Stimulated activated CD4-positive, alpha-beta T cell treated with anti-CD3 and anti-CD28 coated beads, Interleukin-15, amount 100 ng/mL, for 48 hours (primary cell): ENCODE results near the gene SLCO2A1.

Experiments
- DNase-seq, 2 donors: peaks; one replicate each; pipeline ENCODE4 v3.0.0-alpha.2; 2020; ENCODE audit warnings: low read depth in 2 of 2

SLCO2A1 gene

DNA sequence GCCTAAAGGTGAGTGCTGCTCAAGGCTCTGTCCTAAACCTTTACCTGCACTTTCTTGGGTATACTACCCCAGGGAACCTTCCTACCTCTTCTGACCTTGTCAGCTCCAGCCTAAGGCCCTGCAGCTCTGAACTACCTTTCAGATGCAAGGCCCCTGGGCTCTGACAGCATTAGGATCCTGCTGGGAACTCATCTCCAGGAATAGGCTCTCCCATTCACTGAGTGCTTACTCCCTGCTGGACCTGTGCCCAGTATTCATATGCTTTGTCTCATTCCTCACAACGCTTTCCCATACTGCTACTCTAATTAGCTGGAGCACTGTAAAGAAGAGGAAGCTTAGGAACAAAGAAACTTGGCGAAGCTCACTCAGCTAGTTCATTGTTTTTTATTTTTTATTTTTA, 80.3 kb downstream of the SLCO2A1 start:
- DNase-seq = no peak

DNA sequence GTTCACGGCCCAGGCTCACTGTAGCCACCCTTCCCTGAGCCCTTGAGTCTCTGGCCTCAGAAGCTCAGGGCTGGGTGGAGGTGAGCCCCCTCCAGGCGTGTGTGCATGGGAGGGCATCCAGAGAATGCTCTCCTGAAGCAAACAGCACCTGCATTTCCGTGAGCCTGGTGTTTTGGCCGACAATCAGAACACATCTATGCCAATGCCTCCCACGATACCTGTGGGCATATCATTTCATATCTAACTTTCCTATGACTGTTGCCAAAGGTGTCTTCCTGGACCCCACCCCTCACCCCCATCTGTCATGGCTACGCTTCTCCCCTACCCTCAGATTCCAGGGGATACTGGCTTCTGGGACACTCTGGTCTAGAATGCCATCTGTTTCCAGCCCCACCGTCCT, 80.7 kb downstream of the SLCO2A1 start:
- no peak for DNase-seq

DNA sequence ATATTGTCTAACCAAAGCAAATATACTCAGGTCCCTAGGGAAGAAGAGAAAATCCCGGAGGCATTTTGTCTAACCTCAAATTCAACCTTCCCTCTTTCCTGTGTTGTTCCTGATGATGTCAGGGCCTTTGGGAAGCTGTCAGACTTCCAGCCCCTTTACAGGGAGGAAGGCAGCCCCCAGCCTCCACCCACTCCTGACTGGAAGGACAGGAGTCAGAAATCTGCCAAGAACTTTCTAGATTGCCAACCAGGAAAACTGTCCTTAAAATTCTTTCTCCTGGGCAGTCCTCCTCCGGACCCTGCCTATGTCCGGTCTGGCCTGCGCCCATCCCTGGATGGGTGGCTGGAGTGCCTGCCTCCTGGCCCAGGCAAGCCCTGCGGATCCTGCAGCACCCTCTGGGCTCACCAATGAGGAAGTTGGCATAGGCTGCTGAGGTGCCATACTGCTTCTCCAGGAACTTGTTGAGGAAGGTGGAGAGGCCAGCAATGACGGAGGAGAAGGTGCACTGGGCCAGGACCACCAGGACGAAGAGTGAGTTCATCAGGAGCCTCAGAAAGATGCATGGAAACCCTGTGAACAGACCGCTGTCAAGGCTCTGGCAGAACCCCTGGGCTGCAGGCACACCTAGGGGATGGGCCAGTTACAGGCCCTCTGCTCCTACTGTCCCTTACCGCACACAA, 81.5 kb downstream of the SLCO2A1 start:
- DNase-seq = no peak

DNA sequence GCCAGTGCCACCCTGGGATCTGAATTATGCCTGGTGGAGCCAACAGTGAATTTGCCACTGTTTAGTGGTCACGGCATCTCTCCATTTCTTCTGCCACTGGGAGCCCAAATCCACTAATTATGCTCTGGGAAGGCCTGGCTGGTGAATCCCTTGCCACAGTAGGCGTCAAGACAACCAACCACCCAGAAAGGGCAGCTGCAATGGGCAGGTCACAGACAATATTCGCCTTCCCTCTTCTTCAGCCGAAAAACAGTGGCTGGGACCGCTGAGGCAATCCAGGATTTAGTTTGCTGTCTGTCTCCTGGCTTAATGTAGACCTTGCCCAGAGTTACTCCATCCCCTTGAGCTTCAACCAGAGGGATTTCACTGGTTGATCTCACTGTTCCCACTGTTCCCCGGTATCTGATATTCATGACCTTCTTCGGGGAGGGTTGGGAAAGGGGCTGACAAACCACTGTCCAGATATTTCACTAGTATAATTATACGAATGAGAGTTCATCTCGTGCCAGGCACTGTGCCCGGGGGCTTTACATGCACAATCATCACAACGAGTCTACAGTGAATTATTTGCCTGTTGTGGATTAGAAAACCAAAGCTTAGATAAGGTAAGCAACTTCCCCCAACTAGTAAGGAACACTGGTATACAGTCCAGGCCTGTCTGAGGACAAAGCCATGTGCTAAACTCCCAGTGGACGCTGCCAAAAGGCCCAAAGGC, 84.2 kb downstream of the SLCO2A1 start:
- no peak for DNase-seq

DNA sequence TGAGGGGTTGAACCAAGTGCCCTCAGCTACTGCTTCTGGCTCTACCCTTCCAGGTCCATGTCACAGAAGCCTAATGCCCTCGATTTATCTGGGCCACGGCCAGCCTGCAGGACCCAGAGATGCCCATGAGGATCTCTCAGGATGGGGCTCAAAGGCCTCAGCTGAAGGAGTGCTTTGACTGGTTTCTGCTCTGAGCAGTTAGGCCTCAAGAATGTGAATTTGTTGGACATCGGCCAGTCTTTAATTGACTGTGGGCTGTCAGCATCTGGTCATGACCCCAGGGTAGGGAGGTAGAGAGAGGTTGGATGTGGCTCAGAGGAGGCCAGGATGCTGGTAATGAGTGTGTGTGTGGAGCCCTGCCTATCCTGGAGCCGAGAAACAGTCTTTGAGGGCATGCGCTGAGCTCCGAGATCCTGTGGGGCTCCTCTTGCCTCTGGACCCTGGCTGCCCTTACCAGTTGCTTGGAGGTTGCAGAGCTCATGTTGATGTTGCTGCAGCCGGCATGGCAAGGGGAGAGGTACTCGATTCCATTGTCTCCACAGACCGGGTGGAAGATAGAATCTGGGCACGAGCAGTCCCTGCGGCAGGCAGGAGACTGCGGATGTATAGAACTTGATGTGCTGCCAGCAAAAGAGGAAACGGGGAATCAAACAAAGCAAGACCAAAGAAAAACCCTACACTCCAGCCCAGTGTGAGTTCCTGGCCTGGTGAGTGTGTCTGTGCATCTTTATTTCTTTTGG, 84.9 kb downstream of the SLCO2A1 start:
- DNase-seq = no peak

DNA sequence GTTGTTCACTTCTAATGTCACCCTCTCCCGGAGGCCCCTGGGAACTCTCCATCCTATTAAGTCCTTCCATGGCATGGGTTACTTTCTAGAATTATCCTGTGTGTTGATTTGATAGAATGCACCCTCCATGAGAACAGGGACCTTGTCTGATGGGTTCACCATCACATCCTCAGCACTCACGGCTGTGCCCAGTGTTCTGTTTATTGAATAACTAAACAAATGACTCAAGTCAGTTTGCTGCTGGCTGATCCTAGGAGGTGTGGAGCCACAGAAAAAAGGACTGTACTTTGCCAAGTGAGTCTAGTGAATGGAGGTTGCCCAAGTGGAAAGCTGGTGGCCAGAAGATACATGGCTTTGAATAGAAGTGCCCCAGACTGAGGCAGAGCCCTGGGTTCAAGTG, 85.5 kb downstream of the SLCO2A1 start:
- no peak for DNase-seq

DNA sequence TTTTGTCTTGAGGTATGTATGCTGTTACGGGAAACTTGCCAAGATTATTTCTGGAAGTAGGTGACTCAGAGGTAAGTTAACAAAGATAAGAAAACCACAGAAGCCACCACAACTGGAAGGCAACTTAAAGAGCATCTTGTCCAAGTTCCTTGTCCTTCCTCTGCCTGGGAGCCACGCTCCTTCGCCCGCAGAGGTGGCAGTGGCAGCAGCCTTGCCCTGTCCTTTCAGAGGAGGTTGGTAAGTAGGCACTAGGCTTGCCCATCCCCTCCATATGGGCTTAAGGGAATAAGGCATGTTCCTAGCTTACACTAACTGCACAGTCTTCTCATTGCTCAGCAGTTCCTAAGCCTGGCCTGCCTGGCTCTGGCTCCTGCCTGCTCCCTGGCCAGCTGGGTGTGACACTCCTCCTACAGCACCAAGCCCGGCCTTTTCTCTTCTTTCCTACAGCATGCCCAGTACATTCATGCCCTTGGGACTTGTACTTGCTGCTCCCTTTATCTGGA, 86.0 kb downstream of the SLCO2A1 start:
- DNase-seq = no peak

DNA sequence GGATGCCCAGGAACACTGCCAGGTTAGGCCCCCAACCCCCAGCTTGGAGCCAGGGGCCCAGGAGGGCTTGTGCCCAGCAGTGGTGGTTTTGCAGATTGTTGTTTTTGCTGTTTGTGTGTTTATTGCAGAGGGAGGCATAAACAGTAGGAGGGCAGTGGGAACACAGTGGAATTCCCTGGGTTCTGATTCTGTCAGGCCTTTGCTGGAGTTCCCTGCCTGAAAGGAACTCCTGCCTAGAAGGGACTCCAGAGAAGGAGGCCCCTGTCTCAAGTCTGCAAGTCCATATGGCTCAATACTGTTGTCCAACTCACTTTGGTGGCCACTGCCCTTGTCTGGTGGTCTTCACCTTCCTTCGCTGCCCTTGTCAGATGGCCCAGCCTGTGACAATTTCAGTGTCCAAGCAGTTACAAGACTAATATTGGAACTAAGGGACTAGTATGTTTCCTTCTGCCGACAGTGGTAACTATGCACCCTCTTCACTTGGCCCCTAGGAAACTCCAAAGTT, 86.6 kb downstream of the SLCO2A1 start:
- DNase-seq = no peak

DNA sequence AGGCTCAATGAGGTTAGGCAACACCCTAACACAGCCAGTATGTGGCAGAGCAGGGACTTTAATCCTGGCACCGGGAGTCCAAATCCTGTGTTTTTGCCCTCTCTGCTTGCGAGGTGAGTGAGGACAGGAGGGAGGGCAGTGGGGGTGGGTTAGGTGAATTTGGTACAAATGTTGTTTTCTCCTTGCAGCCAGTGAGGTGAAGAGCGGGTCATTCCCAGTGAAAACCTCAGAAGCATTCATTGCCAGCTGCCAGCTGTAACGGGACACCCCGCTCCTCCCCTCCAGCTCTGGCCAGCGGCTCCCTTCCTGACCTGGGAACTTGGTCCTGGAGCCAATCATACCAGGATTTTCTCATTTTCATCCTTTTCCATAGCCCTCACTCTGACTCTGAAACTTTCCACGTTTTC, 88.3 kb downstream of the SLCO2A1 start:
- DNase-seq = no peak

DNA sequence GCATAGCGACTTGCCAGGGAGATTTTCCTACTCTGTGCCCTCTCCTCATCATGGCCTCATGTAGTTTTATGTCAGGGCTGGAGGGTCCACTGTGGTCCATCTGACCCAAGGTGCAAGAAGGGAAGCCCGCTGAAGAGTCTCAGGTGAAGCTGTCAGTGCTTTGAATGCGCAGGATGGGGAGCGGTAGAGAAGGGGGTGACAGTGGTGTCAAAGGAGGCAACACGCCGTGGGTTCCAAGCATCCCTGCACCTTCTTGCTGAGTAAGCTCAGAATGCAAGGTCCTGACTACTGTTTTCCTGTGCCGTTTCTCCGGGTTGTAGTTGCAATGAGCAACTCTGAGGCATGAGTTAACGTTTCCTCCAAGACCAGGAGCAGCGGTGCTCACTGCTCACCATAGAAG, 89.2 kb downstream of the SLCO2A1 start:
- no peak for DNase-seq

DNA sequence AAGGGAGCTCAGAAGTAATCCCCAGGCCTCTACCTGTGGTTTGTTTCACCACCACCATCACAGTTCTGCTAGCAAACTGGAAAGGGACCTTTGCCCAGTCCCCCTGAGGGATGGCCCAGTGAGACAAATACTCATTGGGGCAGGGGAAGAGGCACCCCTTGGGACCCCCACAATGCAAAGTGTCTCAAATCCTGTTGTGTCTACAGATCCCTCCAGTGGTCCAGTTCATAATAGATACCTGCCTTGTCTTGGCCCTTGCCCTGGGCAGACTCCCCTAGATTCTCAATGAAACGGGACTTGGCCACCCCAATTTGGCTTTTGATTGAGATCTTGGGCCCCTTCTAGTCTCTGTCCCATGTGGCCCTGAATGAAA, 90.3 kb downstream of the SLCO2A1 start:
- DNase-seq = no peak

DNA sequence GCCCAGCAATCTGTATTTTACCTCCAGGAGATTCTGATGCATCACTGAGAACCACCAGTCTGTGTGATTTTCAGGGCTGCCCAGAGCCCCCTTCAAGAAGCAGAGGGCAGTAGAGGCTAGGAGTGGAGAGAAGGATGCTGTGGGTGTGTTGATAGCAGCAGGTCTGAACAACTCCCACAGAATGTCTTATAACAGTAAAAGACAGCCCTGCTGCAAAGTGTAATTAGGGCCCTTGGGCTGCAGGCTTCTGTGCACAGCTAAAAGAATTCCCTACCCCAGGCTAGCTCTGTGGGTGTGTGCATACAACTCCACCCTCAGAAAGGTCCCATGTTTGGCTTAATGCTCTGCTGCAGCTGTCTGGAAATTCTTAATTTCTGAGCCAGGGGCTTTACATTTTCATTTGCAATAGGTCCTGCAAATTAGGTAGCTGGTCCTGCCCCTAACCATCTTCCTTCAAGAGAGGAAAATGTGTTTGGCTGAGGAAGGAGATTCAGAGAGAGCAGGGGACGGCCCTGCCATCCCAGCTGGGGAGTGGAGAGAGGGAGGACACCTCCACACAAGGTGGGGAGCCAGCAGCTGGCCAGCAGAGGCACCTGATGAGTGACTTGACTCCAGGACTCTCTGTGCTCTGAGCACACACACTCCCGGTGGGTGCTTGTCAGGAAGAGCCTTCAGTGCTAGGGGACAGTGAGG, 90.8 kb downstream of the SLCO2A1 start:
- no peak for DNase-seq

DNA sequence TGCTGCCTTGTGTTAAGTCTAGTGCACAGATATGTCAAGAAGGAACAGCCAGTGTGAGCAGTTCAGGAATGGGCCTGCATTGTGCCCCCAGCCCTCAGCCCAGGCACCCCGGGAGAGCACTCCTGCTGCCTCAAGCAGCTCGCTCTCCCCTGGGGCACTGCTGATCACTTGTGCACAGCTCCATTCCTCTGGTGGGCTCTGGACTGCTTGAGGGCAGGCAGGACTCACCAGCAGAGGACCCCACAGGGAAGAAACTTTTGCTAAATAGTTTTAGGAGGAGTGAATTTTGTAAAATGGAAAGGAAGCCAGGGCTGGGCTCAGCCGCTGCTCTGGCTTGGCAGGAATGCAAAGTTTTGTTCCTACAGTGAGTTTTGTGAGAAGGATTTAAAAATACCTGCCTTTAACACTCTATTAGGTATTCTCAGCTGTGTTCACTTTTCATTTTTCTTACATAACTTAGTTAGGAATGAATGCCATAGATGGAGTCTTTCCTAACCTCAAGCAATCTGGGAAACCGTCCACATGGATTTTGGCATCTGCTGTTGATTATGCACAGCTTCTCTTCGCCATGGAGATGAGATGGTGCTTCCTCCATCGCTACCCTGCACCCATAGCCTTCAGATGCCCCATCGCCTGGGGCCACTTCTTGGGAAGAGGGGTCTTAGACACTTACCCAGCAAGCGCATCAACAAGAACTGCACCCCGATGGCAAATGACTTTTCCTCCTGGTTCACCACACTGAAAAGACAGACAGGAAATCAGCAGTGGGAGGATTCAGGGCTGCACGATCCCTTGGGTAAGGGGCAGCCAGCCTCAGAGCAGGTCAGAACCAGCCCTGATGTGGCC, 91.7 kb downstream of the SLCO2A1 start:
- no peak for DNase-seq

DNA sequence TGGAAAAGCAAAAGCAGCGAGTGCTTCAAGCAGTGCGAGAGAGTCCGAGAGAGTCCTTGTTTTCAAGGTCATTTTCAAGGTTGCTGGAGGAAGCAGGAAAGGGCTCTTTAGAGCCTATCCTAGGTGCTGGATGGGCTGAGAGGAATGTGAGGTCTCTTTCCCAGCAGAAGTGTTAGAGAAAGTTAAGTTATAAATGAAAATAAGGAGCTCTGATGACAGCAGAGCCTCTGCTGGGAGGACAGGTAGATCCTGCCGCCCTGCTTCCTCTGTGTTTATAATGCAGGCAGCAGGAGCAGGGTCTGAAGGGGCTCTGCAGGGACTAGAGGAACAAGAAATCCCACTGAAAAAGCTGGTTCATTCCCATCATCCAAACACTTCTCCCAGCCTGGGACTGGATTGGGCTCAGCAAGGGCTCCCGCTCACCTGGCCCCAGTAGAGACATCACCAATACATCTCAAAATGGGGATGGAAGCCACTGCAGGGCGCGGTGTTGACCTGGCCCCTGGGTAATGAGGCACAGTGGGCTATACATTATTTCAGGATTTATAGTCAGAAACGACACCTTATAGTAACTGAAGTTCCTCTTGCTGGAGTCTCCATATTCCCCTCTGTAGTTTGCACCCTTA, 92.6 kb downstream of the SLCO2A1 start:
- DNase-seq = no peak

DNA sequence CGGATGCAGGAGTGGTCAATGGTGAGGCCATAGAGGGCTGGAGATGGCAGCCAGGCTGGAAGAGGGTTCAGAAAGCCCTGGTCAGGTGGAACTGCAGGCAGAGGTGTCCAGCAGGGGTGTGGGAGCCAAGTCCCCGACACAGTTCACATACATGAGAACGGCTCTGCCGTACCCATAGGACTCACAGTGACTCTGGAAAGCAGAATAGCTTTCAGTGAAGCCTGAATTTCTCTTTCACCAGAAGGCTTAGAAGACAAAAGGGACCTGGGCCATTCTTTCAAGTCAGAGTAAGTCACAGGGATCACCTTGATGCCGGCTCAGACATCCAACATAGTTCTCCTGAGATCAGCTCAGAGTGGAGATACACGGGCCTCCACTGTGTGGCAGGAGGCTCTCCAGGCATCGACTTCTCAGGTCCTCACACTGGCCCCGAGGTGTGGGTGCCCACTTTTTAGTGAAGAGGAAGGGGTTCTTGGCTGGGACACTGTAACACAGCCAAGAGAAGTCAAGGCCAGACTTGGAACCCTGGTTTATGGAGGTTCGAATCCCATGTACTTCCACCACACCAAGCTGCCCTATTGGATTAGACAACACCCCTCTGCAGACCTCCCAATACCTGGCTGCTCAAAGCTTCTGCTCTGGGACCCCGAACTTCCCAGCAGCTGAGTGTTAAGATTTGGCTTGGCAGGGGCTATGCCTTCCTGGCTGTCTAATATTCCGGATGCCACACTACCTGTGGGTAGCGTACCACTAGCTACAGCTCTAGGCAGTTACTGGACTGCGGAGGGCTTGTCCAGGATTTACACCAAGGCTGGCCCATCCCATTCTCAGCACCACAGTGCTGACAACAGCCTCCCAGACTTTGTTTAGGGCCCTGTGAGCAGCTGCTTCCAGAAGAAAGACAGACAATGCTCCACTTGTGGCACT, 93.6 kb downstream of the SLCO2A1 start:
- no peak for DNase-seq

DNA sequence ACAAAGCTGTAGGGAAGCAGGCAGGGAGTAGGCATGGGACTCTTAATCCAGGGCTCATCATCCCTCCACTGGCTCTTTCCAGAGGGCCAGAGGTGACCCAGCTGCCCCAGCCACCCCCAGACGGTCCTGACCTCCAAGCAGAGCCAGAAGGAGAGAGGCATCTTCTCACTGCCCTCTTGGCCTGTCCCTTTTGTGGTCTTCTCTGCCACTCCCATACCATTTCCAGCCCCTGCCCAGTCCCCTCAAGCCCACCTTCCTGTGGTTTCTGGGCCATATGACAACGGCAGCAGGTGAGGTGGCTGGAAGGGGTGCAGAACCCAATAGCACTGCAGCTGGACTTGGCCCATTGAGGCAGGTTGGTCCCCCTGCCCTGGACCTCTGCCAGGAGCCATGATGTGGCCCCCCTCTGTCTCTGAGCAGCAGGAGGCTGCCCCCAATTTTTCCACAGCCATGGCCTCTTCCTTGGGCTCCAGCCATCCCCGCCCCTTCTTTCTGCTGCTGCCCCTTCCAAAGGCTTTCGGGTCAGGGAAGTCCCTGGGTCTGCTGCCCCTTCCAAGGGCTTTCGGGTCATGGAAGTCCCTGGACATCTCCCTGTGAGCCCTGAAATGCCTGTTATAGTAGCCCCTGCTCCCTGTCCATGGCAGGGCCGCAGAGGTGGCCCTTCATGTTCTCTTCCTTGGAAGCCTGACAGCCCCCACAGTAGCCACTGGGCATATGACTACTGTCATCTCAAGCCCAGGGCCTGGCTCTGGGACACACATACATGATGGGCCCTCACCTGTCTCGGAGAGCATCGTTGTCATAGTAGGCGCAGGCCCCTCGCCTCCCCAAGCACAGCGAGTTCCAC, 94.5 kb downstream of the SLCO2A1 start:
- DNase-seq = no peak

DNA sequence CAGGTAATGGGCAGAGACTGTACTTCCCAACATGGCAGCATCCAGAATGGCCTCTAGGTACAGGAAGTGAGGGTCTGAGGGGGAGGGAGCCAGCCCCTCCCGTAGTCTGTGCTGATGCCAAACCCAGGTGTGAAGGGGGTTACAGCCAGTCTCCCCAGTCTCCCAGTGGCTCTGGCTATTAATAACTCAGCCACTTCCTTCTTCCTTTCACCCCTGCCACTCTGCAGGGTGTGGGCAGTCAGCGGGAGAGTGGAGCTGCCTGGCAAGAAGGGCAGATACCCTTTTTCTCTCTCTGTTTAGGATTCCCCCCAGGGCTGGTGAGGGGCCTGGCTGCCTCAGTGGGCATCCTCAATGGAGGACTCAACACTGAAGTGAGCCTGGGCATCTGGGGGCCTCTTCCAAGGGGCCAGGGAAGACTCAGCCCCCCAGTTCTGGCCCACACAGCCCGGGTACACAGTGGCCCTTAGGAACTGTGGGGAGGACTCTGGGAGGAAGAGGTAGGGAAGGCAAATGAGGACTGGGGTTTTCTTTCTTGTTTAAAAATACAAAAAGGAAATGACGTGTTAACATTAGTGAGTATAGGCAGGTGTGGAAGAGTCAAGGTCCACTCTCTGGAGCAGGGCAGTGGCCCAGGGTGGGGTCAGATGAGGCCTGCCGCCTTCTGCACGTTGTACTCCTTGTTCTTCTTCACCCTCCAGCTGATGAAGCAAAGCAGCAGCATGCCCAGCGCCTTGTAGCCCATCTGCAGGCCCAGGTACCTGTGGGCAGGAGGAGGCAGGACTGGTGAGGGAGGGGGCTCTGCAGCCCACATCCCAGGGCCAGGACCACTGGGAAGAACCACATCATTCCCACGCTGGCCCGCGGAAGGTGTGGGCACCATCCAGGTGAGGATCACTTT, 95.4 kb downstream of the SLCO2A1 start:
- no peak for DNase-seq
